Thyroid gland (tissue), 4 donors: ENCODE data around the gene ARPC4. TPM values are rescaled to one million over a fixed set of nuclear protein-coding genes. Genes with fewer than 3 reads are reported as not detected.

Experiments
- DNase-seq, 2 donors: peaks; one replicate each; pipeline ENCODE4 v3.0.0-alpha.2; 2019
- H3K27ac ChIP-seq, 3 donors: fragments of 200-600 bp; sonication (generic); 1 replicate in 2 of 3; 2 replicates in 1 of 3; pipeline ENCODE4 v1.5.1; 2016 to 2019; ENCODE audit warnings: mild to moderate bottlenecking in 1 of 3, moderate library complexity in 1 of 3
- H3K27me3 ChIP-seq: fragments of 200-600 bp; sonication (generic); one replicate; pipeline ENCODE4 v1.5.1; 2019
- H3K36me3 ChIP-seq, 2 donors: fragments of 200-600 bp; sonication (generic); one replicate each; pipeline ENCODE4 v1.5.1; 2016 to 2019
- H3K4me1 ChIP-seq, 2 donors: fragments of 200-600 bp; sonication (generic); one replicate each; pipeline ENCODE4 v1.5.1; 2017 to 2019
- H3K4me3 ChIP-seq, 3 donors: fragments of 200-600 bp; sonication (generic); replicated peaks in 1 of 3; 1 replicate in 2 of 3; 2 replicates in 1 of 3; pipeline ENCODE4 v1.5.1; 2016; ENCODE audit warnings: mild to moderate bottlenecking in 1 of 3
- H3K9me3 ChIP-seq: fragments of 200-600 bp; sonication (generic); one replicate; pipeline ENCODE4 v1.5.1; 2017
- CTCF ChIP-seq, 6 experiments: fragments of 200-600 bp in 3 of 6; fragments of 450-650 bp in 3 of 6; sonication (generic) in 3 of 6; IDR thresholded peaks; one replicate each; pipeline ENCODE4 v1.5.1; 2016 to 2019; ENCODE audit warnings: antibody characterized with exemption in 6 of 6, mild to moderate bottlenecking in 2 of 6, inconsistent platforms in 1 of 6, moderate library complexity in 1 of 6
- POLR2A ChIP-seq, 2 donors: fragments of 450-650 bp; IDR thresholded peaks; one replicate each; pipeline ENCODE4 v1.6.1; 2017; ENCODE audit warnings: antibody characterized with exemption in 2 of 2, mild to moderate bottlenecking in 2 of 2, moderate library complexity in 1 of 2
- WGBS, 2 donors: methylation state at CpG; one replicate each; pipeline ENCODE4 v1.1.5; 2017; 5-methylcytosine and 5-hydroxymethylcytosine counted together
- intact Hi-C: fragments of 100-400 bp; cut with DNase I; formaldehyde crosslinking; loops from one replicate; pipeline ENCODE4 v1.15.1; 2023
- total RNA-seq, 4 donors: library from RNA; depleted of rRNA; stranded (reverse); fragments of >200 nt; gene quantifications; one replicate each; pipeline ENCODE4 v1.2.3, GENCODE V29; 2016

ARPC4 gene
- total RNA-seq, 4 donors from 2014 or later = 155 to 232 (median 187) TPM

GRCh38 chr3:9806688-9807589, 14.1 kb downstream of the ARPC4 start:
- Histone ChIP-seq H3K9me3 (no peaks in the 10 kb centered on the region), H3K4me1 (peaks cover 0 to 16% of the 10 kb centered on the region in 2 donors), H3K27ac (no peak overlapping the region), H3K4me3 (no peak overlapping the region), H3K27me3 (no peaks in the 10 kb centered on the region), H3K36me3 (peaks cover 42 to 47% of the 10 kb centered on the region in 2 donors)
- intact Hi-C loops = no loop called here
- no peak for DNase-seq
- TF ChIP-seq POLR2A (IDR thresholded peaks at IDR 0.05) (no peak), CTCF (IDR thresholded peaks at IDR 0.05) (no peak)
- WGBS, 2 donors = 92 to 95% methylated on average over 7 of the region's 7 CpGs

GRCh38 chr3:9807981-9808344, 15.1 kb downstream of the ARPC4 start:
- WGBS, 2 donors = 83 to 90% methylated on average over 2 of the region's 2 CpGs
- TF ChIP-seq POLR2A (IDR thresholded peaks at IDR 0.05) (no peak), CTCF (IDR thresholded peaks at IDR 0.05) (no peak)
- Histone ChIP-seq H3K27ac (no peak overlapping the region), H3K36me3 (peaks cover 39 to 40% of the 10 kb centered on the region in 2 donors), H3K27me3 (no peaks in the 10 kb centered on the region), H3K4me1 (peaks cover 0 to 16% of the 10 kb centered on the region in 2 donors), H3K4me3 (no peak overlapping the region), H3K9me3 (no peaks in the 10 kb centered on the region)
- intact Hi-C loops = no loop called here
- no peak for DNase-seq

- Histone ChIP-seq H3K9me3 (no peaks in the 10 kb centered on the region), H3K4me3 (no peak overlapping the region), H3K36me3 (peaks cover 34 to 35% of the 10 kb centered on the region in 2 donors), H3K4me1 (peaks cover 0 to 16% of the 10 kb centered on the region in 2 donors), H3K27ac (peak overlapping the region in 2 of 3 donors; percentile 88 to 96), H3K27me3 (no peaks in the 10 kb centered on the region)
- intact Hi-C loops = no loop called here
- DNase-seq = peak in 1 of 2 donors; percentile 23
- TF ChIP-seq CTCF (IDR thresholded peaks at IDR 0.05) = no peak
- TF ChIP-seq POLR2A (IDR thresholded peaks at IDR 0.05) = no peak
- WGBS, 2 donors = 63 to 80% methylated on average over 7 of the region's 7 CpGs
Measured at GRCh38 chr3:9808345-9809037, 15.6 kb downstream of the ARPC4 start.

GRCh38 chr3:9809239-9809614, 16.3 kb downstream of the ARPC4 start:
- 85 to 93% methylated on average over 4 of the region's 4 CpGs for WGBS, 2 donors
- intact Hi-C loops = no loop called here
- H3K9me3 ChIP-seq = no peaks in the 10 kb centered on the region
- peak overlapping the region in 2 of 3 donors; percentile 65 to 68 for H3K4me3 ChIP-seq
- H3K36me3 ChIP-seq = peaks cover 27 to 28% of the 10 kb centered on the region in 2 donors
- peak; percentile 14 to 15 for DNase-seq
- peaks cover 0 to 16% of the 10 kb centered on the region in 2 donors for H3K4me1 ChIP-seq
- H3K27me3 ChIP-seq = no peaks in the 10 kb centered on the region
- TF ChIP-seq CTCF (IDR thresholded peaks at IDR 0.05) (no peak), POLR2A (IDR thresholded peaks at IDR 0.05) (no peak)
- peak overlapping the region; percentile 76 to 96 (median 88) for H3K27ac ChIP-seq
